ENCODE measurements around the gene DUSP16. TPM values are rescaled to one million over a fixed set of nuclear protein-coding genes. Genes with fewer than 3 reads are reported as not detected.

DUSP16 gene
- total and polyA plus RNA-seq, 7 donors, result 8.6 to 27.3 (median 13.8) TPM

- Histone ChIP-seq H3K4me1 (peaks cover 0 to 36% (median 22%) of the 10 kb centered on the region in 4 donors), H3K4me3 (no peak overlapping the region), H3K36me3 (no peaks in the 10 kb centered on the region), H3K9me3 (no peaks in the 10 kb centered on the region), H3K27me3 (no peaks in the 10 kb centered on the region), H3K27ac (no peak overlapping the region)
- DNase-seq, result no peak
- WGBS, 2 donors, result 68 to 91% methylated on average over 4 of the region's 4 CpGs
- intact Hi-C loops (cut with DNase I), result no loop called here
- no peak for TF ChIP-seq POLR2AphosphoS5 (IDR thresholded peaks at IDR 0.05)
- no peak for TF ChIP-seq EP300 (IDR thresholded peaks at IDR 0.05)
- no peak for TF ChIP-seq POLR2A (IDR thresholded peaks at IDR 0.05)
- TF ChIP-seq, protein P1, sequence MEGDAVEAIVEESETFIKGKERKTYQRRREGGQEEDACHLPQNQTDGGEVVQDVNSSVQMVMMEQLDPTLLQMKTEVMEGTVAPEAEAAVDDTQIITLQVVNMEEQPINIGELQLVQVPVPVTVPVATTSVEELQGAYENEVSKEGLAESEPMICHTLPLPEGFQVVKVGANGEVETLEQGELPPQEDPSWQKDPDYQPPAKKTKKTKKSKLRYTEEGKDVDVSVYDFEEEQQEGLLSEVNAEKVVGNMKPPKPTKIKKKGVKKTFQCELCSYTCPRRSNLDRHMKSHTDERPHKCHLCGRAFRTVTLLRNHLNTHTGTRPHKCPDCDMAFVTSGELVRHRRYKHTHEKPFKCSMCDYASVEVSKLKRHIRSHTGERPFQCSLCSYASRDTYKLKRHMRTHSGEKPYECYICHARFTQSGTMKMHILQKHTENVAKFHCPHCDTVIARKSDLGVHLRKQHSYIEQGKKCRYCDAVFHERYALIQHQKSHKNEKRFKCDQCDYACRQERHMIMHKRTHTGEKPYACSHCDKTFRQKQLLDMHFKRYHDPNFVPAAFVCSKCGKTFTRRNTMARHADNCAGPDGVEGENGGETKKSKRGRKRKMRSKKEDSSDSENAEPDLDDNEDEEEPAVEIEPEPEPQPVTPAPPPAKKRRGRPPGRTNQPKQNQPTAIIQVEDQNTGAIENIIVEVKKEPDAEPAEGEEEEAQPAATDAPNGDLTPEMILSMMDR (IDR thresholded peaks at IDR 0.05), result no peak
These were observed 129.4 kb downstream of the DUSP16 start for GRCh38 chr12:12433203-12433731.

DNA sequence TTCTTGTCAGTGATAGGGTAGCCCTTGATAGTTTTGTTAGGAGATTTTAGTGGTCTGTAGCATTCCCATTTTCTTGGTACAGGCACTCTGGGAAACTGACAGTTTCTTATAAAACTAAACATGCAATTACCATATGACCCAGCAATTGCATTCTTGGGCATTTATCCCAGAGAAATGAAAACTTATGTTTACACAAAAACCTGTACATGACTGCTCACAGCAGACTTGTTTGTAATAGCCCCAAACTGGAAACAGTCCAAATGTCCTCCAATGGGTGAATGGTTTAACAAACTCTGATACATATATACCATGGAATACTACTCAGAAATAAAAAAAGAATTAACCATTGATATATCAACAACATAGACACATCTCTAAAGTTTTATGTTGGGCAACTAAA is 130.3 kb downstream of the DUSP16 start:
- H3K36me3 ChIP-seq, result no peaks in the 10 kb centered on the region
- TF ChIP-seq, protein P1 (IDR thresholded peaks at IDR 0.05), result no peak
- no peak for TF ChIP-seq POLR2AphosphoS5 (IDR thresholded peaks at IDR 0.05)
- TF ChIP-seq EP300 (IDR thresholded peaks at IDR 0.05), result no peak
- TF ChIP-seq POLR2A (IDR thresholded peaks at IDR 0.05), result no peak
- peaks cover 0 to 36% (median 22%) of the 10 kb centered on the region in 4 donors for H3K4me1 ChIP-seq
- no peaks in the 10 kb centered on the region for H3K27me3 ChIP-seq
- no peak for DNase-seq
- H3K27ac ChIP-seq, result peak overlapping the region in 1 of 4 donors; percentile 23
- no peaks in the 10 kb centered on the region for H3K9me3 ChIP-seq
- intact Hi-C loops (cut with DNase I), result no loop called here
- H3K4me3 ChIP-seq, result no peak overlapping the region

GRCh38 chr12:12428961-12429657 is 133.6 kb downstream of the DUSP16 start:
- WGBS, 2 donors, result 92 to 95% methylated on average over 7 of the region's 7 CpGs
- Histone ChIP-seq H3K27ac (no peak overlapping the region), H3K9me3 (peaks cover 0 to 2% (median under 1%) of the 10 kb centered on the region in 4 donors), H3K36me3 (no peaks in the 10 kb centered on the region), H3K4me3 (no peak overlapping the region), H3K27me3 (no peaks in the 10 kb centered on the region), H3K4me1 (peaks cover 0 to 36% (median 20%) of the 10 kb centered on the region in 4 donors)
- TF ChIP-seq EP300 (IDR thresholded peaks at IDR 0.05), result no peak
- no peak for TF ChIP-seq POLR2AphosphoS5 (IDR thresholded peaks at IDR 0.05)
- no peak for TF ChIP-seq POLR2A (IDR thresholded peaks at IDR 0.05)
- intact Hi-C loops (cut with DNase I), result no loop called here
- no peak for DNase-seq

DNA sequence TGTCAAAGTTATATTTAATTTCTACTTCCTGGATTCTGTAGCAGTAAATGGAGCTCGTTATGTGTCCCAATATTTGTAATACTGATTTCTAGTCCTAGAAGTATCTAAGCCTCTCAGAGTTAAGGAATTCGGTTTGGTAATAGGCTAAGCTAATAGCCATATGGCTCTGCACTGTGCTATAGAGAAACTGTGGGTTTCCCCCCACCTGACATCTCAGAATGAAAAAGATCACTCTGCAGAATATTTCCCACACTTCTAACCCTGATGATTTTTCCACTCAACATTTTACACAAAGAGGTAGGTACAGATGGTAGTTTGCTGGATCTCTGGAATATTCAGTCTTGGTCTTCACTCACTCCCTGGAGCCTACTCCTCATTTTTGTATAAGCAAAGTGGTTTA is 134.6 kb downstream of the DUSP16 start:
- no peak for TF ChIP-seq POLR2AphosphoS5 (IDR thresholded peaks at IDR 0.05)
- no peak for TF ChIP-seq POLR2A (IDR thresholded peaks at IDR 0.05)
- TF ChIP-seq EP300 (IDR thresholded peaks at IDR 0.05), result no peak
- TF ChIP-seq, protein P1 (IDR thresholded peaks at IDR 0.05), result no peak
- intact Hi-C loops (cut with DNase I), result no loop called here
- H3K9me3 ChIP-seq, result peaks cover 0 to 10% (median 4%) of the 10 kb centered on the region in 4 donors
- 75 to 88% methylated on average over 2 of the region's 2 CpGs for WGBS, 2 donors
- no peaks in the 10 kb centered on the region for H3K36me3 ChIP-seq
- peaks cover 0 to 28% (median 18%) of the 10 kb centered on the region in 4 donors for H3K4me1 ChIP-seq
- DNase-seq, result no peak
- no peak overlapping the region for H3K27ac ChIP-seq
- H3K4me3 ChIP-seq, result no peak overlapping the region
- H3K27me3 ChIP-seq, result no peaks in the 10 kb centered on the region

DNA sequence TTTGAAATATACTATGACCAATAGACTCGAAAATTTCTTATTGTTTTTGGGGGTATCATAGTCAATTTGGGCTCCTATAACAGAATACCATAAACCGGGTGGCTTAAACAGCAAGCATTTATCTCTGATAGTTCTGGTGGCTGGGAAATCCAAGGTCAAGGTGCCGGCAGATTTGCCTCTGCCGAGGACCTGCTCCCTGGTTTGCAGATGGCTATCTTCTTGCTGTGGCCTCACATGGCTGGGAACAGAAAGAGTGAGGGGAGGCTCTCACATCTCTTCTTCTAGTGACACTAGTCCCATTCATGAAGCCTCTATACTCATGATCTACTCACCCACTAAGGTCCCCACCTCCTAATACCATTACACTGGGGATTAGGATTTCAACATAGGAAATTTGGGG is 135.1 kb downstream of the DUSP16 start:
- H3K9me3 ChIP-seq, result peaks cover 0 to 10% (median 6%) of the 10 kb centered on the region in 4 donors
- no peak overlapping the region for H3K4me3 ChIP-seq
- H3K27ac ChIP-seq, result no peak overlapping the region
- H3K27me3 ChIP-seq, result no peaks in the 10 kb centered on the region
- peaks cover 0 to 23% (median 16%) of the 10 kb centered on the region in 4 donors for H3K4me1 ChIP-seq
- WGBS, 2 donors, result 94 to 96% methylated on average over 4 of the region's 4 CpGs
- H3K36me3 ChIP-seq, result no peaks in the 10 kb centered on the region
- intact Hi-C loops (cut with DNase I), result no loop called here
- DNase-seq, result no peak
- TF ChIP-seq EP300 (IDR thresholded peaks at IDR 0.05) (no peak), POLR2A (IDR thresholded peaks at IDR 0.05) (no peak), POLR2AphosphoS5 (IDR thresholded peaks at IDR 0.05) (no peak)
- TF ChIP-seq, protein P1 (IDR thresholded peaks at IDR 0.05), result no peak

Data from sigmoid colon (tissue), 7 donors.